Testis (tissue), 2 donors: ENCODE data around the gene MCTS1.

Experiments used
- CTCF ChIP-seq, 3 experiments: fragments of 450-650 bp in 2 of 3; fragments of 200-600 bp in 1 of 3; sonication (generic) in 1 of 3; IDR thresholded peaks; one replicate each; pipeline ENCODE4 v1.5.1; 2016 to 2019; ENCODE audit warnings: antibody characterized with exemption in 3 of 3, mild to moderate bottlenecking in 2 of 3, moderate library complexity in 1 of 3
- POLR2A ChIP-seq: fragments of 450-650 bp; IDR thresholded peaks from one replicate; pipeline ENCODE4 v1.6.1; 2017; ENCODE audit warnings: antibody characterized with exemption, mild to moderate bottlenecking, moderate library complexity

GRCh38 chrX:120559804-120560203, 44.1 kb upstream of the MCTS1 start:
- TF ChIP-seq CTCF (IDR thresholded peaks at IDR 0.05) = no peak
- TF ChIP-seq POLR2A = no peak
